Nucleus accumbens (tissue), 56 donors: Measurements from ENCODE around the gene OR6J1.
"Not testable (repeated sequence)": the region's sequence is repeated elsewhere in the genome, so short reads cannot be mapped to it uniquely, and the experiment has no call there.

Experiments used
- DNase-seq, 56 donors: peaks; one replicate each; lab custom pipeline; 2025; lab: John Stamatoyannopoulos, UW

Gene OR6J1

DNA sequence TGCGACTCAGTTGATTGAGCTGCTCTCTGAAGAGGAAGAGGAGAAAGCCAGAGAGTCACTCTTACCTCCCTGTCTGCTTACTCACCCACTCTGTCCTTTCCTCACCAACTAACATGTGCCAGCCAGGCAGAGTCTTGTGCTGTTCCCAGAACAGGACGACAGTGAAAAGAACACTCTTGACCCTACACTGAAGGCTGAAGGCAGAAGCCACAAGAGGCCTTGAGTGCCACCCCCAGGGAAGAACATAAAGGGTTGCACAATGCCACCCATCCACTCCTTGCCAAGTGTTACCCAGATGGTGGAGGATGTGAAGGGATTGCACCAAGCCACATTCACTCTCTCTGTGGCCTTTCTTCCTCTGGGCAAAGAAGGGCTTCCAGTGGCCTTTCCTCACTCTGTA, 33.2 kb downstream of the OR6J1 start:
- no peak for DNase-seq

DNA sequence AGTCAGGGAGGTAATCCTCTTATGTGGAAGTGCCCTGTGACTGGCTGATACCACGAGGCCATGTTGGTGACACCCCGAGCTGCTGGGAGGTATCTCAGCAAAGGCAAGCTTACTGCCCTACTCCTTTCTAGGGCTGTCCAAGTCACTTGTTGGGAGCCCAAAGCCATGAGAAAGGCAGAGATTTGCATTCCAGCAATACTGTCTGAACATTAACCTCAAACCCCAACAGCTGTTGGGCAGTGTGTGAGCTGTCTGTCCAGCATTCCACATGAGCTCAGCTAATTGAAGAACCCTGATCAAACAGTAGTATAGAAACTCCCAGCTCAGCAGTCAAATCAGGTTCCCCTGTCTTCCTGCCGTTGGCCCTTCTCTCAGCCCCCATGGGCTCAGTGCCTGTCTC, 36.9 kb downstream of the OR6J1 start:
- no peak for DNase-seq

DNA sequence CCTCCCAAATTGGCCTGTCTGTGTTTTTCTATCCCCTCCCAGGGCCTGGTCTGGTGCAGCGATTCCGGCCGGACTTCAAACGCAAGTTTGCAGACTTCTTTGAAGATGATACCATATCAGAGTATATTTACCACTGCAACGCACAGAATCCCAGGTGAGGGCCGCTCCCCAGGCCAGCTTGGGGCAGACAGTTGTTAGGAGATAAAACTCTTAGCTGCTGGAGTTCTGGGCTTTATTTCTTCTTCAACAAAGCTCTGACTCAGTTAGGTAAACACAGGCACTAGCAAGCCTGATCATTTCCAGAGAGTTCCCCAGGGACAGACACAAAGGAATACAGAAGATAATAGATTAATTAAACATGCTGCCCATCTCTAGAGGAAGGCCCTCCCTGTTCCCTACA, 37.8 kb downstream of the OR6J1 start:
- no peak for DNase-seq

DNA sequence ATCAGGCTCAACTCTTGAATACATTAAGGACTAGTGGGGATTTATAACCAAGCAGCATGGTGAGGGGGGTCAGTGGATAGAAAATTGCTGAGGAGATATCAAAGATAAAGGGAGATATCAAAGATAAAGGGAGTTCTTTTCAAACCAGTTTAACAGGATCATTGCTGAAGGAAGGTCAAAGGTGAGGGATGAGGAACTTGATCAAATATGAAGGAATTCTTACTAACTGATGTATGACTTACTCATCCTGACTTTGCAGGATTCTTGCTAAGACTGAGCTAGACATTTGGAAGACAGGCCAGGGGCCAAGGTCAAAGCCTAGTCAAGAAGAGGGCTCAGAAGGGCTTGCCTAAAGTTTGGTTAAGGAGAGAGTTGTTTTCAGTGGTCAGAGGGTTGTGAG, 41.3 kb downstream of the OR6J1 start:
- DNase-seq = no peak

DNA sequence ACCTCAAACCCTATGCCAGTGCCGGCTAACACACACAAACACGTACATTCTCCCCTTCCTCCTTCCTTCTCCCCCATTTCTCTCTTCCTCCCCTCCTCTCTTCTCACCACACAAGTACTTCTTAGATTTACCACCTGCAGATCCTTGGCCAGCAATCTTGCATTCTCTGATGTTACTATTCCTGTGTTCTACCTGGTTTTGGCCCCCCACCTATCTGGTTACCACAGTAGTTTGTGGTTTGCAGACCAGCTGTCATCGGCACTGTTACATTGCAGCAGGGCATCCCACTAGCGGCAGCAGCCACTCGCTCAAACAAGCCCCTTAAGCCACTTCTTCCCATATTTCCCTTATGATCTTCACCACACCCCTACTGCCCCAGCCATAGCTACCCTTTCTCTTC, 42.2 kb downstream of the OR6J1 start:
- no peak for DNase-seq

DNA sequence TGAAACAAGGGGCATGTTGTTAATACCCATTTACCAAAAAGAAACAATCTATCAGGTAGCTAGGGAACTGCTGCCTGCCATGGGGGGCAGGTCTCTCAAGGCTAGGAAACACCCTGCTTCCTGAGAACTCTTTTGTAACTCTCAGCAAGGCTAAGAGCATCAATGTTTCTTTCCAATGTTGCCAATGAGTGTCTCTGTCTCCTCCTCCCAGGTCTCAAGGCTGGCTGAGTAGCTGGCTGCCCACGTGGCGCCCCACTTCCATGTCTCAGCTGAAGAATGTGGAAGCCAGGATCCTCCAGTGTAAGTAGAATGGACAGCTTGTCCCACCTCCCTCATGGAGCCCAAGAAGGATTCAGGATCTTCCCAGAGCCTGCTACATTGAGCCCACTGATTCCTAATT, 42.7 kb downstream of the OR6J1 start:
- DNase-seq = no peak

DNA sequence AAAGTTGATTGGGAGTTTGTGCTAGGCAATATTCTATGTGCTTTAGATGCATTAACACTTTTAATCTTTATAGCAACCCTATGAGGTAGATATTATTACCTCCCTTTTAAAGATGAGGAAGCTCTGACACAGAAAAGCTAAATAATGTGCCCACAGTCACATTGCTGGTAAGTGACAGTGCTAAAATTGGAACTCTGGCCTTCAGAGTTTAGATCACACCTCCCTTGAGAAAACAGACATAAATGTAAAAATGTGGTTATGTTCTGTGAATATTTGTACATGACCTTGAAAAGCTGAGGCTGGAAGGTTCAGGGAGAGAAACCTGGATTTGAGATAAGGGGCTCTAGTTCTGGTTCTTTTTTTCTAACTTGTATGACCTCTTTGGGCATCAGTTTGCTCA, 44.1 kb downstream of the OR6J1 start:
- DNase-seq = no peak

DNA sequence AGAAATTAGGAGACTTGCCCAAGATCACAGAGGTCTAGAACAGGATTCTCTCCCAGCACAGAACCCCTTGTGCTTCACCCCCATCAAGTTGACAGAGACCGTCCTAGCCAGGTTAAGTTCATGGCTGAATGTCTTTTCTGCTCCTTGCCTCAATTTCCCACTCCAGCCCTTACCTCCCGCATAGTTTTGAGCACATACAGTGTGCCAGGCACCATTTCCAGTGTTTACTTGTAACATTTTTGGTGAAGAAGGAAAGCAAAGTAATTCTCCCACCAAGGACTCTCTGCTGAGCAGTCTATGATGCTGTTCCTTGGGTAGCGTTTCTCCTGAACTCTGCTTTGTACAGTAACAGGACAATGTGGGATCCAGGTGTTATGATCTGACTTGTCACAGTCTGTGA, 44.8 kb downstream of the OR6J1 start:
- DNase-seq = no peak

DNA sequence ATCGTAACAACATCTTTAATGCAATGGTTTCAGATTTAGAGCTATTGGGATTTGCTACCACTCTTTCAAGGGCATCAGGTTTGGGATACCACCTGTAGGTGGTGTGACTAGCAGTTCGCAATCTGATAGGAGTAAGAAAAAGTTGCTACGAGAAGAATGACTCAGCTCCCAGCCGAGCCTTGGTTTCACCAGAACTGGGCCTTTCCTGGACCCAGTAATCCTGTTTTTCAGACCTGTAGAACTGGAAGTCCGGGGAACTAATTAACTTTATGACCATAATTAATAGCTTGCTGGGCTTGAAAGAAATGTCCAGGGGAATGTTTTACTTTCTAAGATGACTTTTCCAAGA, 45.3 kb downstream of the OR6J1 start:
- peak in 9 of 56 donors; percentile 1 to 30 (median 17) for DNase-seq

DNA sequence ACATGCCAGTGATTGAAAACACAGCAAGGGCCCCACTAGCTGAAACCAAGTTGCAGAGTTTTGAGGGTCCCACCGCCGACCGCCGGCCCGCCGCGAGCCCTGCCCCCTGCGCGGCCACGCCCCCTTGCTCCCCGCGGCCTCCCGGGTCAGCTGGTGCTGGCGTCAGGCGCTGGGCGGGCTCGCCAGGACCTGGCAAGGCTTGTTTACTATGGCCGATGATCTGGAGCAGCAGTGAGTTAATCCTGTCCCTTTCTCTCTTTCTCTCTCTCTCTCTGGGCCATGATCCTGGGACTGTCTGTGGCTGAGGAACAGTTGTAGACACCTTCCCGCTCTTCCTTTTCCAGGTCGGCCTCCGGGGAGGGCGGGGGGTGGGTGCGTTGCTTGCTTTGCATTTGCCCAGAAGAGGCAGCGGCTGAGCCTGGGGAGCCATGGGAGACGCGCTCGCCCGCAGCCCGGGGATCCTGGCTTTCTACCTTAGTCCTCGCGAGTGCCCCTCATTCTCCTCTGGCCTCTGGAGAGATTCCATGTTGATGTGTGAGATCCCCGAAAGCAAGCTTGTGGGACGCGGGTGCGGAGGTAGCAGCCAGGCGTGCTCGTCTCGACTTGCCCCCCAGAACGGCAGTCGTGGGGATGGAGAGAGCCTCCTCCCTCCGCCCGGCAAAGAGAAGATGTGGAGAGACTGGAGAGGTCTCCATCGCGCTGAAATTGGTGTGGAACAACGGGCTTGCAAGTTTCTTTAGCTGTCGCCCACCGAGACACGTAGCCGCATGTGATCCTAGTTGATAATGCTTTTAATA, 45.9 kb downstream of the OR6J1 start, which contains the start of gene ABHD4:
ABHD4 (plus strand) TSS at position 202 of the 797 bp plus-strand sequence; CDS start at position 209, 7 bp downstream.
- peak in 53 of 56 donors; percentile 36 to 87 (median 71) for DNase-seq

DNA sequence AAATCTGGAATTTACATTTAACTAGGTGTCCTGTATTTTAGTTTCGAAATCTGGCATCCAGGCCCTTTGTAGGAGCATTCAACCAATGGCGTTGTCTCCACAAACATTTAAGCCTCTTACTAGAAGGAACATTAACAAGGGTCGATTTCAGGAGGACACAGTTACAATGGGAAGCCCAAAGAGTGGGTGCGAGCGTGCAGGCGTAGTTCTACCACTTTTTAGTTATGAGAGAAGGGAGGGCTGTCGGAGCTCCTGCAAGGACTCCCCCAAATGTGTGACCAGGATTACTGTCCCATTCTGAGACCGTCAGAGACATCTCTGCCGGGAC, 46.4 kb downstream of the OR6J1 start:
- DNase-seq = no peak

DNA sequence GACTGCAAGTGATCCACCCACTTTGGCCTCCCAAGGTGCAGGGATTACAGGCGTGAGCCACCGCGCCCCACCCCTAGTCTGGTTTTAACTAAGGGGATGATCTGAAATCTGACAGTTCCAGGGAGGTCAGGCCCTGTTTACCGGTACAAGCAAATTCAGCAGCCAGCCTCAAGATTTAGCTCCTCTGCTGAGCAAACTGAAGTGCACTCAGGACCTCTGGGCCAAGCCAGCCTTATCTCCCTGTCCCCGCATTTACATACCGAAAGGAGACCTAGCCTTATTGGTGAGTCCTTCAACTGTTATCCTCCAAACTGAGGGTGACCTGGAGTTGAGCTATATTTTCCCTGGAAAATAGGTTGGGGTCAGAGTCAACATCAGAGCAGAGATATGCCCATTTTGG, 46.9 kb downstream of the OR6J1 start:
- DNase-seq = no peak

DNA sequence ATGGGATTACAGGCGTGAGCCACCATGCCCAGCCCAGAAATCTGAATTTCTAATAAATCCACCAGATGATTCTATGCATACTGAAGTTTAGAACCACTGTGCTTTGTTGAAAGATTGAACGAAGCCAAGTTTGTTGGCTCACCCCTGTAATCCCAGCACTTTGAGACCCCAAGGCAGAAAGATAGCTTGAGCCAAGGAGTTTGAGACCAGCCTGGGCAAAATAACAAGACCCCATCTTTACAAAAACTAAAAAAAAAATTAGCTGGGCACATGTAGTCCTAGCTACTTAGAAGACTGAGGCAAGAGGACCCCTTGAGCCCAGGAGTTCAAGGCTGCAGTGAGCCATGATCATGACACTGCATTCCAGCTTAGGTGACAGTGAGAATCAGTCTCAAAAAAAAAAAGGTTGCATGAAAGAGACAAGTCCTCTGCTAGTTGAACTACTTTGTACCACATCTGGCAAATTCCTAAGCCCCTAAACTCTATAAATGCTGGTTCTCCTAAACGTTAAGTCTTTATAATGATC, 47.7 kb downstream of the OR6J1 start:
- DNase-seq = no peak

DNA sequence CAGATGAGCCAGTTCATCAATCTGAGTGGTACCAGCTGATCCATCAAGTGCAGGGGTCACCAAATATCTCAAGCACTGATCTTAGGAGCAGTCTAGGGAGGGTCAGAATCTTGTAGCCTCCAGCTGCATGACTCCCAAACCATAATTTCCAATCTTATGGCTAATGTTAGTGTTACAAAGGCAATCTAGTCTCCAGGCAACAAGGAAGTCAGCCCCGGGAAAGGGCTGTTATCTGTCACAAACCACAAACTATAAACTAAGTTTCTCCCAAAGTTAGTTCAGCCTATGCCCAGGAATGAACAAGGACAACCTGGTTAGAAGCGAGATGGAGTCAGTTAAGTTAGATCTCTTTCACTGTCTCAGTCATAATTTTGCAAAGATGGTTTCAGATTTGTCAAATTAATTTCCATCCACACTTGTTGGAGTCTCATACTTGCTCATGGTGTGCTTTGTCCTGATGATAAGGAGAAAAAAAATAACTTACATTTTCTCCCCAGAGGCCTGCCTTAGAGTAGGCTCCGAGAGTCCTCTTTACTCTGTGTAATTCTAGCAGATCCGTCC, 49.9 kb downstream of the OR6J1 start:
- DNase-seq = no peak

DNA sequence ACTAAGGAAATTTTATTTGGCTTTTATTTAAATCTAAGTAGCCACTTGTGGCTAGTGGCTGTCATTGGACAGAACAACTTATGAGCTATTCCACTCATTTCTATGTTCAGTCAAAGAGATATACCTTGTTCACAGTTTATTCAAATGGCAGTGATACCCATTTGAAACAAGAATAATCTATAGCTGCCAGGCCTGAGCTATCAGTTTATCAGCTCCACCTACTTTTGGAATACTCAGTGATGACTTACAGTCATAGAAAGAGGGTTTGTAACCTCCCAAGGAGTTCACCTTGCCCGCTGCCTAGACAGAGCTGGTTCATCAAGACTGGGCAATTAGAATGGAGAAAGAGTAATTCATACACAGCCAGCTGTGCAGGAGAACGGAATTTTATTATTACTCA, 50.6 kb downstream of the OR6J1 start:
- DNase-seq = no peak

DNA sequence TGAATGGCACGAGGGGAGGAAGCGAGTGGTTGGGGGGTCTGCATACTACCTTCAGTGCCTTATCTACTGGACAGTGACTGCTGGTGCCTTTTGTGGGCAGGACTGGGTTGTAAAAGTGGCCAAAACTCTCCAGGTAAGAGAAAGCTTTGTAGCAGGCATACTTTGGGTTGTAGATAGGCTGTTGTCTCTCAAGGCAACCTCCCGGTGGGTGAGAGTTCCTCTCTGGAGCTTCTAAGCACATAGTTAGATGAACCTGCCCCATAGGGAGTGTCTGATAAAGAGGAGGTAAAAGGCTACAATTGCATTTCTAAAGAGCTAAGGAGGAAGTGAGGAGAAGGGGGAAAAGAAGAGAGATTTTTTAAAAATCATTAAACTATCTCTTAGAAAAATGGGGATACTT, 51.0 kb downstream of the OR6J1 start:
- no peak for DNase-seq

DNA sequence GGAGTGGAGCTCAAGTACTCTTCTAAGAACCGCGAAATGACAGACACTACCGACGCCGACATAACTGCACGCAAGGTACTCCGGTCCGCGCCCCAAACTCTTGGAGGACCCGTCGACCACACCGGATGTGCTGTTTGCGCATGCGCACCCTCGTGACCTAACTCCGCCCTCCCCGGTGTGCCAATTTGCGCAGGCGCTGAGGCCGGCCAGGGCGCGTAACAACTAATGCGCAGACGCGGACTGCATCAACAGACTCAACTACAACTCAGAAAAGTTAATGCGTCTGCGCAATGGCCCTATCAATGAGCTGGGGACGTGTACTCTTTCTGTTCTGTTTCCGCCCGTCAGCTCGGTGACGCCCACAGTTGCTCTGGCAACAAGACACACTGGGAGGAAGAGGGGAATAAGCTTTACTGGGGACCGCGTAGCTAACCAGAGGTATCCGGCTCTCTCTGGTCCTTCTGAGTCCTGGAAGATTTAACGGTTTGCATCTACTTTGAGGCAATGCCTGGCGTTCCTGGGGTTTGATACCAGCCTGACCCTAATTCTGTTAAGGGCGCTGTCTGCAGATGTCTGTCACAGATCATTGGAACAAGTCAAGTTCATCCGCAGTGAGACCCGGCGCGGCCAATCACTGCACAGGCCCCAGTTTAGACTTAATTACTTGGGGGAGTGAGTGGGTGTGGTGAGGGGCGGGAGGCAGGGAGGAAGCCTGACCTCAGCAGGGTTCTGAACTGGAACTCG, 54.9 kb downstream of the OR6J1 start, which contains the start of gene DAD1:
DAD1 (minus strand) TSS at position 129 of the 744 bp plus-strand sequence; CDS start at position 62, 67 bp downstream.
- peak; percentile 85 to 98 (median 96) for DNase-seq

DNA sequence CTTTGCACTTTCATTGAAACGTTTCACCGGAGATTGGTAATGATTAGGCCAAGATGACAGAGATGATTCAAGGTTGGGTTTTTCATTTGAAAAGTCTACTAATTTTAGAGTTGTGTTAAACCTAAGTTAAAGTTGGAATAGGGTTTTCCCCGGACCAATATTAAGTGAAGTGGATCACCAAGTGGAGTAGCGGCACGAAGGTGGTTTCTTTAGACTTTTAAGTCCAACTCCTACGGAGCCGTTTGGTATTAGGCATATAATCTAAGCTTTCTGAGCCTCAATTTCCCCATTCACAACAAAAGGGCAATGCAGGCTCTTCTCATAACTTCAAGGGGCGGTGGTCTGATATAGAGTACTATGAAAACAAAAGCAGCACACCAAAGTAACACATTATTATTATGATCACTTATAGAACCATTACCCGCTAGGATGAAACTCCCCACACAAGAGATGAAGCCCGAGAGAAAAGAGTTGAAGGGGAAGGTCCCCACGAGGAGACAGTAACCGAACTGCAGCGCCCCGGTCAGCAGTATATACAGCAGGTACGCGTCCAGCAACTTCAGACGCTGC, 55.5 kb downstream of the OR6J1 start:
- DNase-seq = no peak

DNA sequence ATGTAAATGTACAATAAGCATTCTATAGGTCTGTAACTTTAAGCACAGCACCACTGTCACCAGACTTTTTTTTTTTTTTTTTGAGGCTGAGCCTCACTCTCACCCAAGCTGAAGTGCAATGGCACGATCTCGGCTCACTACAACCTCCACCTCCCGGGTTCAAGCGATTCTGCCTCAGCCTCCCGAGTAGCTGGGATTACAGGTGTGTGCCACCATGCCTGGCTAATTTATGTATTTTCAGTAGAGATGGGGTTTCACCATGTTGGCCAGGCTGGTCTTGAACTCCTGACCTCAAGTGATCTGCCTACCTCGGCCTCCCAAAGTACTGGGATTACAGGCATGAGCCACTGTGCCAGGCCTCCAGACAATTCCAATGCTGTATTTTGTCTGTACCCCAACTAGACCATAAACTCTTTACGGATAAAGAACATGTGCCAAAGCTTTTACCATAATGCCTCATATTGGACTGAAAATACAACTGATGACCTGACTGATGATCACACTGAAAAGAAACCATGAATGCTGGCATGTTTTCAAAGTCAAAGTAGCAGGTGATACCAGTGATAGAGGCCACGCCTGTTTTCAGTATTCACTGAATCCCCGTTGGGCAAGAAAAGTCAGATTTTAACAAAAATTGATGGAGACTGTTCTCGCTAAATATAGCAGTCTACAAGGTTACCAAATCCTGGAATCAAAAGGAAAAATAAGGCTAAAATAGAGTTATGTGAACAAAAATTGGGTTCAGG, 56.3 kb downstream of the OR6J1 start:
- DNase-seq = not testable (repeated sequence)

DNA sequence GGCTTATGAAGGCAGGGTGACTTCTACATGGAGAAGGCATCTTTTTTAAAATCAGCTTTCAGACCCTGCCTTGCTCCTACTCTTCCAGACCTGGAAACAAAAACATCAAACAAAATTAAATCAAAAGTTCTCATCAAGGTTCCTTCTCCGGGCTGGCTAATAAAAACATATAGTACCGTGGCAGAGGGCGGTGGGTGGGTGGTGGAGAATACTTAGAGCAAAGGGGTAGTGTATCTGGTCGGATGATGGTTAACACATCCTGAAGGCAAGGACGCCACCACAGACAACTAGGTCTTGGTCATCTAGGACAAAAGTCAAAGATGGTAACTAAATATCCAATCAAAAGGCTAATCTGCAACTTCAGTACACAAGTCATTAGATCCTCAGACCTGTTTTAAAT, 56.9 kb downstream of the OR6J1 start:
- DNase-seq = no peak
